ENCODE data around the gene DNASE1L3.
"Not testable (repeated sequence)": the region's sequence is repeated elsewhere in the genome, so short reads cannot be mapped to it uniquely, and the experiment has no call there.

The DNASE1L3 gene

GRCh38 chr3:58210761-58211460 is at the start of gene DNASE1L3:
Gene DNASE1L3, minus strand, starts transcription at chr3:58210972. Its CDS starts 66 bp downstream, at chr3:58210906.
- DNase-seq, result no peak

- no peak for DNase-seq
Measured at GRCh38 chr3:58260261-58260731, 49.5 kb upstream of the DNASE1L3 start.

- DNase-seq, result no peak
Measured at GRCh38 chr3:58258392-58259055, 47.8 kb upstream of the DNASE1L3 start.

GRCh38 chr3:58256511-58256910 is 45.7 kb upstream of the DNASE1L3 start:
- no peak for DNase-seq

- no peak for DNase-seq
Measured at GRCh38 chr3:58256061-58256460, 45.3 kb upstream of the DNASE1L3 start.

- DNase-seq, result no peak
Measured at GRCh38 chr3:58254144-58254543, 43.4 kb upstream of the DNASE1L3 start.

GRCh38 chr3:58251631-58252035 is 40.9 kb upstream of the DNASE1L3 start:
- no peak for DNase-seq

GRCh38 chr3:58250093-58250707 is 39.4 kb upstream of the DNASE1L3 start:
- DNase-seq, result no peak

- DNase-seq, result no peak
Measured at GRCh38 chr3:58249358-58250092, 38.8 kb upstream of the DNASE1L3 start.

- DNase-seq, result no peak
Measured at GRCh38 chr3:58246148-58247047, 35.6 kb upstream of the DNASE1L3 start.

GRCh38 chr3:58243976-58244585 is 33.3 kb upstream of the DNASE1L3 start:
- DNase-seq, result no peak

- not testable (repeated sequence) for DNase-seq
Measured at GRCh38 chr3:58242860-58243259, 32.1 kb upstream of the DNASE1L3 start.

GRCh38 chr3:58242340-58242739 is 31.6 kb upstream of the DNASE1L3 start:
- no peak for DNase-seq

- DNase-seq, result no peak
Measured at GRCh38 chr3:58241306-58242044, 30.7 kb upstream of the DNASE1L3 start.

GRCh38 chr3:58238830-58239229 is 28.1 kb upstream of the DNASE1L3 start:
- DNase-seq, result no peak

- DNase-seq, result no peak
Measured at GRCh38 chr3:58237941-58238681, 27.3 kb upstream of the DNASE1L3 start.

- DNase-seq, result peak; percentile 32
Measured at GRCh38 chr3:58237238-58237940, 26.6 kb upstream of the DNASE1L3 start, which contains the start of gene ABHD6. Gene ABHD6, plus strand, starts transcription at chr3:58237792. Its CDS starts 18,795 bp downstream, at chr3:58256587.

- no peak for DNase-seq
Measured at GRCh38 chr3:58236527-58237237, 25.9 kb upstream of the DNASE1L3 start.

GRCh38 chr3:58235970-58236369 is 25.2 kb upstream of the DNASE1L3 start:
- no peak for DNase-seq
